ENCODE measurements around the gene ASB1. TPM values are rescaled to one million over a fixed set of nuclear protein-coding genes. Genes with fewer than 3 reads are reported as not detected.
"Not testable (repeated sequence)": the region's sequence is repeated elsewhere in the genome, so short reads cannot be mapped to it uniquely, and the experiment has no call there.

Gene ASB1
- total and polyA plus RNA-seq, 4 donors, result 20.0 to 45.2 (median 37.0) TPM

GRCh38 chr2:238434846-238435751 lies 8.4 kb downstream of the ASB1 start:
- no peaks in the 10 kb centered on the region for H3K27me3 ChIP-seq (ENCODE audit: control insufficient read depth in 1 of 2, insufficient read depth in 2 of 2, low read length in 1 of 2)
- DNase-seq (no peak), ATAC-seq (ENCODE audit: low FRiP score) (peak; percentile 29)
- no peak overlapping the region for H3K4me3 ChIP-seq (ENCODE audit: low read length in 2 of 2)
- 91% methylated on average over 24 of the region's 24 CpGs for WGBS, 2 donors
- no peaks in the 10 kb centered on the region for H3K4me1 ChIP-seq (ENCODE audit: control insufficient read depth in 1 of 2, insufficient read depth in 2 of 2, low read length in 2 of 2)
- intact Hi-C loops (cut with DNase I), result no loop called here
- H3K36me3 ChIP-seq (ENCODE audit: control insufficient read depth in 1 of 2, insufficient read depth in 2 of 2, low read length in 1 of 2), result peaks cover 2 to 6% of the 10 kb centered on the region in 2 donors
- no peak overlapping the region for H3K27ac ChIP-seq (ENCODE audit: low read depth in 1 of 2, low read length in 2 of 2)
- no peaks in the 10 kb centered on the region for H3K9me3 ChIP-seq (ENCODE audit: control insufficient read depth, low read length)

DNA sequence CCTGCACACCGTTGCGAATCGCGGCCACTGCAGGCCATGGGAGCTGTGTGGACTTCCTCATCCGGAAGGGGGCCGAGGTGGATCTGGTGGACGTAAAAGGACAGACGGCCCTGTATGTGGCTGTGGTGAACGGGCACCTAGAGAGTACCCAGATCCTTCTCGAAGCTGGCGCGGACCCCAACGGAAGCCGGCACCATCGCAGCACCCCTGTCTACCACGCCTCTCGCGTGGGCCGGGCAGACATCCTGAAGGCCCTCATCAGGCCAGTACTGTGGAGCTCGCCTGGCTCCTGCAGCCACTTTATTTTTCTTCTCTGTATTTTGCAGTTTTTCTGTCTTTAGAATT lies 9.0 kb downstream of the ASB1 start:
- H3K4me3 ChIP-seq (ENCODE audit: low read length in 2 of 2), result no peak overlapping the region
- no peak for ATAC-seq (ENCODE audit: low FRiP score)
- H3K27ac ChIP-seq (ENCODE audit: low read depth in 1 of 2, low read length in 2 of 2), result no peak overlapping the region
- H3K27me3 ChIP-seq (ENCODE audit: control insufficient read depth in 1 of 2, insufficient read depth in 2 of 2, low read length in 1 of 2), result no peaks in the 10 kb centered on the region
- no peaks in the 10 kb centered on the region for H3K9me3 ChIP-seq (ENCODE audit: control insufficient read depth, low read length)
- peaks cover 0 to 6% of the 10 kb centered on the region in 2 donors for H3K36me3 ChIP-seq (ENCODE audit: control insufficient read depth in 1 of 2, insufficient read depth in 2 of 2, low read length in 1 of 2)
- intact Hi-C loops (cut with DNase I), result no loop called here
- no peak for DNase-seq
- H3K4me1 ChIP-seq (ENCODE audit: control insufficient read depth in 1 of 2, insufficient read depth in 2 of 2, low read length in 2 of 2), result no peaks in the 10 kb centered on the region
- WGBS, 2 donors, result 89 to 92% methylated on average over 20 of the region's 20 CpGs

GRCh38 chr2:238438856-238439849 lies 12.4 kb downstream of the ASB1 start:
- Histone ChIP-seq H3K36me3 (ENCODE audit: control insufficient read depth in 1 of 2, insufficient read depth in 2 of 2, low read length in 1 of 2) (peaks cover 0 to 4% of the 10 kb centered on the region in 2 donors), H3K4me3 (ENCODE audit: low read length in 2 of 2) (peak overlapping the region; percentile 7 to 17), H3K4me1 (ENCODE audit: control insufficient read depth in 1 of 2, insufficient read depth in 2 of 2, low read length in 2 of 2) (no peaks in the 10 kb centered on the region), H3K27ac (ENCODE audit: low read depth in 1 of 2, low read length in 2 of 2) (peak overlapping the region; percentile 46 to 68), H3K27me3 (ENCODE audit: control insufficient read depth in 1 of 2, insufficient read depth in 2 of 2, low read length in 1 of 2) (no peaks in the 10 kb centered on the region), H3K9me3 (ENCODE audit: control insufficient read depth, low read length) (no peaks in the 10 kb centered on the region)
- intact Hi-C loops (cut with DNase I), result no loop called here
- WGBS, 2 donors, result 5 to 11% methylated on average over 24 of the region's 24 CpGs
- DNase-seq (peak in 1 of 2 donors; percentile 86), ATAC-seq (ENCODE audit: low FRiP score) (peak; percentile 74)

DNA sequence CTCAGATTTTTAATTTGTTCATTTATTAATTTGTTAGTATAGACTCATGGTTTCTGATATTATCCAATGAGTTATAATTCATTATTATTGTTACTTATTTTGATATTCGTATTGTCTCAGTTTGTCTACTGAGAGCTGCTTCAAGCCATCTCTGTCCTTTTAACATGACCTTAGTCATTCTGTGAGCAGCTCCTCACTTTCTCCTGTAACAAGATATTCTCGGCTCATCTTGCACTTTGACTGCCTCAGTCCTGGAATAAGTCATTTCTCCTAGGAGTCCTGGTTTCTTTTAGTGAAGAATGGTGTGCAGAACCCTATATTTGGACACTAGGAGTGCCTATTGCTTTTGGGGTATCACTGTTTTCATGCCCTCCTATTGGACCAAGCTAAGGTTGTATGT lies 13.2 kb downstream of the ASB1 start:
- peaks cover 0 to 4% of the 10 kb centered on the region in 2 donors for H3K36me3 ChIP-seq (ENCODE audit: control insufficient read depth in 1 of 2, insufficient read depth in 2 of 2, low read length in 1 of 2)
- peak overlapping the region in 1 of 2 donors; percentile 17 for H3K4me3 ChIP-seq (ENCODE audit: low read length in 2 of 2)
- 49 to 60% methylated on average over 2 of the region's 2 CpGs for WGBS, 2 donors
- intact Hi-C loops (cut with DNase I), result no loop called here
- H3K4me1 ChIP-seq (ENCODE audit: control insufficient read depth in 1 of 2, insufficient read depth in 2 of 2, low read length in 2 of 2), result no peaks in the 10 kb centered on the region
- no peaks in the 10 kb centered on the region for H3K27me3 ChIP-seq (ENCODE audit: control insufficient read depth in 1 of 2, insufficient read depth in 2 of 2, low read length in 1 of 2)
- no peaks in the 10 kb centered on the region for H3K9me3 ChIP-seq (ENCODE audit: control insufficient read depth, low read length)
- ATAC-seq (ENCODE audit: low FRiP score) (no peak), DNase-seq (no peak)
- H3K27ac ChIP-seq (ENCODE audit: low read depth in 1 of 2, low read length in 2 of 2), result peak overlapping the region in 1 of 2 donors; percentile 26

DNA sequence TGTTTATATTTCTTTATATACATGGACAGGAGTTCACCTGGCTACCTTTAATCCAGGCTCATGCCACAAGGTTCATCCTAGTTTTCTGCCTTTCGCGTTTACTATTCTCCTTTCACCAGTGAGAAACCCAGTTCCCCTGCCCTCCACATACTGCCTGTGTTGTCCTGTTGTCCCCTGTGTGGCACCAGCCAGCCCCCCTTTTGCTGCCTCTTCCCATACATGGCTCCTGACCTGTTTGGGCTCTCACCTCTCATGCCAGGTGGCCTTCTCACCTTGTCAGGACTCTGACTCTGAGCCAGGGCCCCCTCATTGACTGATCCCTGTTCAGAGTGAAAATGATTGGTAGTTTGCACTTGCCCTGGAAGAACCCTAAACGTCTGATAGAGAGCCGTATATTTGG lies 13.6 kb downstream of the ASB1 start:
- peaks cover 0 to 5% of the 10 kb centered on the region in 2 donors for H3K36me3 ChIP-seq (ENCODE audit: control insufficient read depth in 1 of 2, insufficient read depth in 2 of 2, low read length in 1 of 2)
- intact Hi-C loops (cut with DNase I), result no loop called here
- DNase-seq, result no peak
- H3K4me3 ChIP-seq (ENCODE audit: low read length in 2 of 2), result no peak overlapping the region
- ATAC-seq (ENCODE audit: low FRiP score), result no peak
- no peaks in the 10 kb centered on the region for H3K4me1 ChIP-seq (ENCODE audit: control insufficient read depth in 1 of 2, insufficient read depth in 2 of 2, low read length in 2 of 2)
- no peaks in the 10 kb centered on the region for H3K27me3 ChIP-seq (ENCODE audit: control insufficient read depth in 1 of 2, insufficient read depth in 2 of 2, low read length in 1 of 2)
- H3K9me3 ChIP-seq (ENCODE audit: control insufficient read depth, low read length), result no peaks in the 10 kb centered on the region
- WGBS, 2 donors, result 85 to 90% methylated on average over 4 of the region's 4 CpGs
- H3K27ac ChIP-seq (ENCODE audit: low read depth in 1 of 2, low read length in 2 of 2), result no peak overlapping the region

- DNase-seq (no peak), ATAC-seq (ENCODE audit: low FRiP score) (no peak)
- Histone ChIP-seq H3K9me3 (ENCODE audit: control insufficient read depth, low read length) (no peaks in the 10 kb centered on the region), H3K36me3 (ENCODE audit: control insufficient read depth in 1 of 2, insufficient read depth in 2 of 2, low read length in 1 of 2) (peaks cover 0 to 2% of the 10 kb centered on the region in 2 donors), H3K4me1 (ENCODE audit: control insufficient read depth in 1 of 2, insufficient read depth in 2 of 2, low read length in 2 of 2) (no peaks in the 10 kb centered on the region), H3K4me3 (ENCODE audit: low read length in 2 of 2) (no peak overlapping the region), H3K27ac (ENCODE audit: low read depth in 1 of 2, low read length in 2 of 2) (no peak overlapping the region), H3K27me3 (ENCODE audit: control insufficient read depth in 1 of 2, insufficient read depth in 2 of 2, low read length in 1 of 2) (no peaks in the 10 kb centered on the region)
- intact Hi-C loops (cut with DNase I), result no loop called here
- WGBS, 2 donors, result 95 to 97% methylated on average over 11 of the region's 11 CpGs
These were observed 14.0 kb downstream of the ASB1 start for GRCh38 chr2:238440767-238441166.

GRCh38 chr2:238441262-238442114 lies 14.8 kb downstream of the ASB1 start:
- Histone ChIP-seq H3K27ac (ENCODE audit: low read depth in 1 of 2, low read length in 2 of 2) (no peak overlapping the region), H3K36me3 (ENCODE audit: control insufficient read depth in 1 of 2, insufficient read depth in 2 of 2, low read length in 1 of 2) (peaks cover 3 to 8% of the 10 kb centered on the region in 2 donors), H3K27me3 (ENCODE audit: control insufficient read depth in 1 of 2, insufficient read depth in 2 of 2, low read length in 1 of 2) (no peaks in the 10 kb centered on the region), H3K9me3 (ENCODE audit: control insufficient read depth, low read length) (no peaks in the 10 kb centered on the region), H3K4me1 (ENCODE audit: control insufficient read depth in 1 of 2, insufficient read depth in 2 of 2, low read length in 2 of 2) (no peaks in the 10 kb centered on the region), H3K4me3 (ENCODE audit: low read length in 2 of 2) (no peak overlapping the region)
- ATAC-seq (ENCODE audit: low FRiP score) (peak; percentile 30), DNase-seq (no peak)
- 72 to 76% methylated on average over 17 of the region's 17 CpGs for WGBS, 2 donors
- intact Hi-C loops (cut with DNase I), result no loop called here

DNA sequence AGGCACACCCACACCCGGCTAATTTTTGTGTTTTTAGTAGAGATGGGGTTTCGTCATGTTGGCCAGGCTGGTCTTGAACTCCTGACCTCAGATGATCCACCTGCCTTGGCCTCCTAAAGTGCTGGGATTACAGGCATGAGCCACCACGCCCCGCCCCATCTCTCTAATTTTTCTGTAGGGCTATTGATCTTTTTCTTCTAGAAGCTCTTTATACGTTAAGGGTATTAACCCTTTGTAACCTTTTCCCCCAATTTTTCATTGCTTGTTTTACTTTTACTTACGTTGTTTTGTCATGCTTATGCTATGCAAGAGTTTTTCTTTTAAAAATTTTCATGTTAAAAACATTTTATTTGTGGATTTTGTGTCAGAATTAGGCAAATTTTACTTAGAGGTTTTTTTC lies 15.5 kb downstream of the ASB1 start:
- H3K4me3 ChIP-seq (ENCODE audit: low read length in 2 of 2); H3K4me1 ChIP-seq (ENCODE audit: control insufficient read depth in 1 of 2, insufficient read depth in 2 of 2, low read length in 2 of 2); H3K27me3 ChIP-seq (ENCODE audit: control insufficient read depth in 1 of 2, insufficient read depth in 2 of 2, low read length in 1 of 2); DNase-seq; H3K27ac ChIP-seq (ENCODE audit: low read depth in 1 of 2, low read length in 2 of 2); ATAC-seq (ENCODE audit: low FRiP score); H3K9me3 ChIP-seq (ENCODE audit: control insufficient read depth, low read length); intact Hi-C loops (cut with DNase I): not testable (repeated sequence)
- 82 to 86% methylated on average over 6 of the region's 6 CpGs for WGBS, 2 donors
- H3K36me3 ChIP-seq (ENCODE audit: control insufficient read depth in 1 of 2, insufficient read depth in 2 of 2, low read length in 1 of 2), result peaks cover 3 to 10% of the 10 kb centered on the region in 2 donors
